Loucy (cell line): ENCODE measurements around the gene IFI27L2.

ENCODE experiments used
- H2AFZ ChIP-seq: fragments of 200-600 bp; sonication (generic); 2 replicates; pipeline ENCODE4 v1.6.0; 2016; ENCODE audit warnings: antibody characterized with exemption, mild to moderate bottlenecking, low read length, moderate library complexity
- H3F3A ChIP-seq: fragments of 200-600 bp; 2 replicates; pipeline ENCODE4 v1.6.0; 2016; ENCODE audit warnings: antibody characterized with exemption, low read depth, mild to moderate bottlenecking
- H3K27me3 ChIP-seq: fragments of 200-600 bp; sonication (generic); 2 replicates; pipeline ENCODE4 v1.6.1; 2014; ENCODE audit warnings: low read length, mild to moderate bottlenecking; ENCODE audit not compliant: insufficient read depth, poor library complexity, severe bottlenecking
- H3K36me3 ChIP-seq: fragments of 200-600 bp; sonication (generic); 2 replicates; pipeline ENCODE4 v1.6.1; 2016; ENCODE audit warnings: low read length; ENCODE audit not compliant: insufficient read depth
- H3K4me1 ChIP-seq: fragments of 200-600 bp; sonication (generic); 2 replicates; pipeline ENCODE4 v1.5.1; 2014; ENCODE audit warnings: low read length, mild to moderate bottlenecking; ENCODE audit not compliant: insufficient read depth, poor library complexity, severe bottlenecking
- H3K4me2 ChIP-seq: fragments of 200-600 bp; sonication (generic); 2 replicates; pipeline ENCODE4 v1.6.0; 2014; ENCODE audit warnings: antibody characterized with exemption, low read length, low read depth, mild to moderate bottlenecking; ENCODE audit not compliant: poor library complexity, severe bottlenecking
- H3K4me3 ChIP-seq: fragments of 200-600 bp; sonication (generic); 2 replicates; pipeline ENCODE4 v1.5.1; 2014; ENCODE audit warnings: low read length, mild to moderate bottlenecking, mixed read lengths; ENCODE audit not compliant: poor library complexity, severe bottlenecking
- H3K79me2 ChIP-seq: fragments of 200-600 bp; sonication (generic); 2 replicates; pipeline ENCODE4 v1.6.1; 2014; ENCODE audit warnings: low read length; ENCODE audit not compliant: insufficient read depth
- H3K9ac ChIP-seq: fragments of 200-600 bp; sonication (generic); 2 replicates; pipeline ENCODE4 v1.6.0; 2014; ENCODE audit warnings: mild to moderate bottlenecking, low read depth, low read length, moderate library complexity; ENCODE audit not compliant: poor library complexity, severe bottlenecking
- H3K9me2 ChIP-seq: fragments of 200-600 bp; sonication (generic); replicated peaks from 2 replicates; pipeline ENCODE4 v1.6.1; 2016; ENCODE audit warnings: low read depth, low read length, mixed read lengths
- H3K9me3 ChIP-seq: fragments of 200-600 bp; sonication (generic); 2 replicates; pipeline ENCODE4 v1.6.1; 2014; ENCODE audit warnings: mild to moderate bottlenecking, antibody characterized with exemption, low read length, low read depth; ENCODE audit not compliant: insufficient read depth
- H4K20me1 ChIP-seq: fragments of 200-600 bp; sonication (generic); 2 replicates; pipeline ENCODE4 v1.6.0; 2014; ENCODE audit warnings: antibody characterized with exemption, low read length, mild to moderate bottlenecking; ENCODE audit not compliant: insufficient read depth, poor library complexity, severe bottlenecking
- CTCF ChIP-seq: fragments of 200-600 bp; sonication (generic); conservative IDR thresholded peaks from 2 replicates; pipeline ENCODE4 v1.5.1; 2014; ENCODE audit warnings: mild to moderate bottlenecking, antibody characterized with exemption, low read length
- EZH2phosphoT487 ChIP-seq: fragments of 200-600 bp; IDR thresholded peaks from 2 replicates; pipeline ENCODE4 v1.6.1; 2018; ENCODE audit warnings: antibody characterized with exemption, mild to moderate bottlenecking, moderate library complexity, borderline replicate concordance

The IFI27L2 gene

GRCh38 chr14:94163796-94164195 is 34.4 kb upstream of the IFI27L2 start:
- Histone ChIP-seq H3K4me3 (no peak overlapping the region), H3K9me2 (no peaks in the 10 kb centered on the region), H3K36me3 (no peaks in the 10 kb centered on the region), H3K9me3 (no peaks in the 10 kb centered on the region), H3K27me3 (no peaks in the 10 kb centered on the region), H3K4me2 (no peak overlapping the region), H3K79me2 (no peaks in the 10 kb centered on the region), H3F3A (no peaks in the 10 kb centered on the region), H4K20me1 (no peaks in the 10 kb centered on the region), H3K4me1 (peaks cover 4% of the 10 kb centered on the region), H3K9ac (no peak overlapping the region), H2AFZ (no peak overlapping the region)
- TF ChIP-seq CTCF (no peak), EZH2phosphoT487 (no peak)

- Histone ChIP-seq H3K79me2 (no peaks in the 10 kb centered on the region), H3K4me2 (no peak overlapping the region), H3K9me3 (no peaks in the 10 kb centered on the region), H3K9me2 (no peaks in the 10 kb centered on the region), H3K4me3 (no peak overlapping the region), H4K20me1 (no peaks in the 10 kb centered on the region), H2AFZ (no peak overlapping the region), H3F3A (no peaks in the 10 kb centered on the region), H3K9ac (no peak overlapping the region), H3K4me1 (peaks cover 7% of the 10 kb centered on the region), H3K27me3 (no peaks in the 10 kb centered on the region), H3K36me3 (no peaks in the 10 kb centered on the region)
- TF ChIP-seq EZH2phosphoT487: no peak
- TF ChIP-seq CTCF: no peak
Observed at GRCh38 chr14:94162466-94162865, 33.1 kb upstream of the IFI27L2 start.

- Histone ChIP-seq H3K79me2 (no peaks in the 10 kb centered on the region), H2AFZ (no peak overlapping the region), H3K4me1 (peaks cover 7% of the 10 kb centered on the region), H3K27me3 (no peaks in the 10 kb centered on the region), H3F3A (no peaks in the 10 kb centered on the region), H3K9me2 (no peaks in the 10 kb centered on the region), H4K20me1 (no peaks in the 10 kb centered on the region), H3K4me3 (no peak overlapping the region), H3K36me3 (no peaks in the 10 kb centered on the region), H3K4me2 (no peak overlapping the region), H3K9me3 (no peaks in the 10 kb centered on the region), H3K9ac (no peak overlapping the region)
- no peak for TF ChIP-seq CTCF
- TF ChIP-seq EZH2phosphoT487: no peak
Observed at GRCh38 chr14:94161981-94162380, 32.6 kb upstream of the IFI27L2 start.
